Activated CD4-positive, CD25-positive, alpha-beta regulatory T cell treated with anti-CD3 and anti-CD28 coated beads, Interleukin-2, amount 50 U/mL, for 72 hours (primary cell): ENCODE measurements around the gene SAMD13.

ENCODE experiments used
- DNase-seq: peaks from one replicate; pipeline ENCODE4 v3.0.0; 2021

The SAMD13 gene

GRCh38 chr1:84347932-84348555 is 46.5 kb downstream of the SAMD13 start:
- DNase-seq = no peak

DNA sequence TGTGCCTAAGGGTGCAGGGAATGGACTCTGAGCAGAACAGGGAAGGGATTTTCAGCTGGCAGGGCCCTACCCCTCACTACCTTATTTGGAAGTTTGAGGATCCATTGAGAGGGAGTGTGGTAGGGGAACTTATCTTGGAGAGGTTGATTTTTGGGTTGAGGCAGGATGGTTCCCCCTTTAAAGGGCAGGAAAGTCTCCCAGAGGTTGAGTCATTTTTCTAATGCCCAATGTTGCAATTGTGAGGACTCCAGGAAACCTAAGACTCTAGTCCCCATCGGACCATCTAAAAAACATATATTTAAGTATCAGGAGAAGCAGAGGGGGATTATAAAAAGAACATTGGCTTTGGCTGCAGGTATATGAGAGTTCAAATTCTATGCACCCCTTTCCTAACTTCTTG is 47.3 kb downstream of the SAMD13 start:
- no peak for DNase-seq

- DNase-seq = no peak
Observed at GRCh38 chr1:84350104-84350503, 48.6 kb downstream of the SAMD13 start.

GRCh38 chr1:84350550-84350949 is 49.0 kb downstream of the SAMD13 start:
- DNase-seq = no peak

DNA sequence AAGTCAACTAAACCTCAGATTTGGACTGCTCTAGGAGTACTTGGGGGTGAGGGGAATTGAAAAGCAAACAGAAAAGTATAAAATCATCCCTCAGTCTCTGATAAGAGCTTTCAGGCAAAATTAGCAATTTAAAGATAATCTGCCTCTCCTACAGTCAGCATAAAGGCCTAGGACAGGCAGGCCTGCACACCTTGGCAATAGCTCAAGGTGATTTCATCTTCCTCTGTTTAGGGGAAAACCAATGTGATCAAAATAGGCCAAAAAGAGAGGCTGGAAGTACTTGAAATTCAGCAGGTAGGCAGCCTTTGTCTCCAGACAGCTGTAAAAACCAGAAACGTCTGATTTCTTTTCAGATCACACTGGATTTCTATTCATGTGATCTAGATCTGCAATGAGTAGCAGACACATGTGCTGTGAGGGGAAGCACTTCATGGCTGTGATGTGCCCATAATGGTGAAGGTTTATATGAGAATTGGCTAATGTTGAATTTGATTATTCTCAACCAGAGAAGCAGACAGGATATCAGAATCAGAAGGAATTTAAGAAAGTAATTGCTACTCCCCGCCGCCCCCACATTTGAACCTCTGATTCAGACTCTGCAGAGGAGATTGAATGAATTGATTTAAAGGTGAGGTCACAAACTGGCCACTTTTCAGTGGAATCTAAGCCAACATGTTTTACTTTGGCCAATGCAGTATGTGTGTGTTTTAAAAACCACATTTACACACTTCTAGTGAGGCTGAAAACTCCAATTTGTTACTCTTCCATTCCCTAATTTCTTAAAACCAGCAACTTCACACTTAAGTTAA is 51.0 kb downstream of the SAMD13 start:
- DNase-seq = no peak

- DNase-seq = no peak
Observed at GRCh38 chr1:84353695-84354094, 52.2 kb downstream of the SAMD13 start.

GRCh38 chr1:84355556-84355955 is 54.0 kb downstream of the SAMD13 start:
- no peak for DNase-seq

- no peak for DNase-seq
Observed at GRCh38 chr1:84356881-84357280, 55.4 kb downstream of the SAMD13 start.

- DNase-seq = no peak
Observed at GRCh38 chr1:84358695-84359094, 57.2 kb downstream of the SAMD13 start.

DNA sequence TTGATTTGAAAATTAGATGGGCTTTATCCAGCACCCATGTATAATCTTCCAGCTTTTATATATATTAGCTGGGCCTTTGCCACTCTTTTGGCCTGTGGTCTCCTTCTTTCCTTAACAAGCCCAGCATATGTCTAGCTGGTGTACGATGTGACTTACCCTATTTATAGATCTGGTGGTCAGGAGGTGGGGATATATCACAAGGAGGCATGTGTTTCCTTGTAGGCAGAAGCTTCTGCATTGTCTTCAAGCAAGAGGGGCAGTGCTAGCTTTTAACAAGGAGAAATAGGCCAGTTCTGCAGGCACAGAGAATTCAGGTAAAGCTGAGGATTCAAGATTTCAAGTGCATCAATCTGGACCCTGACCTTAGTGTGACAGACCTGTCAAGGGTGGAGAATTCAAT is 58.8 kb downstream of the SAMD13 start:
- no peak for DNase-seq

GRCh38 chr1:84361796-84362195 is 60.3 kb downstream of the SAMD13 start:
- no peak for DNase-seq

- no peak for DNase-seq
Observed at GRCh38 chr1:84363019-84363418, 61.5 kb downstream of the SAMD13 start.

DNA sequence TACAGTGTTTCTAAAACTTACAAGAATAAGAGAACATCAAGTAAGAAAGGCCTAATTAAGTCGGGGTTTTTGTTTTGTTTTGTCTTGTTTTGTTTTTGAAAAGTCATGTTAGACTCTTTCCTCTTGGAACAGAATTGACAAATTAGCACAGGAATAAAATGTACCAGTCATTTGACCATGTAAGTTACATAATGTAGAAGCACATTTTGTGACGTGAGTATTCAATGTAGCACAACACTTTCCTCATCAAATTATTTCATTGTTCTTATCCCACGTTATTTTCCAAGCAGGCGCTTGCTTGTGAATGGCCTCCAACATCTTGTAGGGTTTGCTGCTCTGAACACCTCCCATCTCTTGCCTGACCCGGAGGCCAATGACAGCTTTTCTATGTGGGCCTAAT is 62.1 kb downstream of the SAMD13 start:
- DNase-seq = no peak

GRCh38 chr1:84365225-84366221 is 64.0 kb downstream of the SAMD13 start:
- DNase-seq = no peak

GRCh38 chr1:84366786-84367185 is 65.3 kb downstream of the SAMD13 start:
- DNase-seq = no peak

GRCh38 chr1:84367219-84367618 is 65.7 kb downstream of the SAMD13 start:
- no peak for DNase-seq

GRCh38 chr1:84368441-84368840 is 66.9 kb downstream of the SAMD13 start:
- no peak for DNase-seq

- DNase-seq = no peak
Observed at GRCh38 chr1:84370266-84370665, 68.8 kb downstream of the SAMD13 start.

GRCh38 chr1:84370831-84371394 is 69.4 kb downstream of the SAMD13 start:
- no peak for DNase-seq

DNA sequence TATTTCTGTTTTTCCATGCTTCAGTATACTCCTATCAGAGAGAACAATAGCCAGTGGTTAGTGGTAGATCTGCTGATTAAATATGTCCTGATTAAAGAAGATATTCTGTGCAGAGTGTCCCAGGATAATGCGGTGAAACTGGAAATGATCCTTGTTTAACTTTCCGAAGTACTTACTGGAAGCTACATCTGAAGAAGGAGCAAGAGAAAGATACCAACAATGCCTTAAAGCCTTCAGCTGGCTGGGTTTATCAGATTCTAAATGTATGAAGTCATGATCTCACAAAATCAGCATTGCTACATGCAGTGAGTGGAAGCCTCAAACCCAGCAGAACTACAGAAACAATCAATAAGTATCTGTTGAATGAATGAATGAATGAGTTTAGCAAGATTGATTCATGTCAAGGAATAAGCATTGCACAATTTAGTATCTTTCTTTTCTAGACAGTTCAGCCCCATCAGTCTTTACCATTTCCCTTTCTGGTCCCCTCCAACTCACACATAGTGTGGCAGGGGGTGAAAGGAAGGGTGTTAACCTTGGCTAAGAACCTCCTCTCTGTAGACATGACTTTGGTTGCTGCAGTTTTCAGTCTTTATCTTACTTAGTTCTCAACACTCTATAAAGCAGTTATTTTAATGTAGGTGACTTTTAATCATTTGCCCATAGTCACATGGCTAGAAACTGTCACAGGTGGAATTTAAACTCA is 72.1 kb downstream of the SAMD13 start:
- no peak for DNase-seq

DNA sequence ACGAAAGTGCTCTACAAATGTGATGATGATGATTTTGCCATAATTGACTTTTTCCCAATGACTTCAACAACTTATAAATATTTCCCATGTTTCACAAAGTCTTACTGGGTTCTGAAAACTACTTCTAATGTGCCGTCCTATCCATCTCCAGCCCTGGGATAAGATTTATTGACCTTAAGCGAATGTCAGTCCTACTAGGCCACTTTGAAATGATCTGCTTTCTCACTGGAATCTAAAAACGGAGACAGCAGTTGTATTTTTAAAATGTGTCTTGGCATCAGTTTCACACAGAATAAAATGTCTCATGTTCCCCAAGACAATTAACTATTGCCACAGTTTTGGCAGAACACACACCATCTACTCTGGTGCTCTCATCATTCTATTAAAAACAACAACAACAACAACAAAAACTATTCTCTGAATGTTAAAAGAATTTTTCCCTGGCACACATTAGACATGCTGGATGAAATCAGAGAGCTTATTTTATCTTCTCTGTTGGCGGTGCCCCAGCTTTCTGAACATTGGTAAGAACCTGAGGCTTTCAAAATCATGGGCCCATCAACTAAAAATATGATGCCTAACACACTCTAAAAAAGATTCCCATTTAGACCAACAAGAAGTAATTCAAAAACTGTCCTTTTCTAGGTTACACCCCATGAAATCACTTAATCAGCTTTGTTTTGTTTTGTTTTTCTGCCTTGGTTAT is 73.6 kb downstream of the SAMD13 start:
- DNase-seq = no peak
